ENCODE measurements around the gene ZNF775.
A peak's percentile ranks its signal among the peaks of the same experiment; 100 is the strongest.

ZNF775 gene

DNA sequence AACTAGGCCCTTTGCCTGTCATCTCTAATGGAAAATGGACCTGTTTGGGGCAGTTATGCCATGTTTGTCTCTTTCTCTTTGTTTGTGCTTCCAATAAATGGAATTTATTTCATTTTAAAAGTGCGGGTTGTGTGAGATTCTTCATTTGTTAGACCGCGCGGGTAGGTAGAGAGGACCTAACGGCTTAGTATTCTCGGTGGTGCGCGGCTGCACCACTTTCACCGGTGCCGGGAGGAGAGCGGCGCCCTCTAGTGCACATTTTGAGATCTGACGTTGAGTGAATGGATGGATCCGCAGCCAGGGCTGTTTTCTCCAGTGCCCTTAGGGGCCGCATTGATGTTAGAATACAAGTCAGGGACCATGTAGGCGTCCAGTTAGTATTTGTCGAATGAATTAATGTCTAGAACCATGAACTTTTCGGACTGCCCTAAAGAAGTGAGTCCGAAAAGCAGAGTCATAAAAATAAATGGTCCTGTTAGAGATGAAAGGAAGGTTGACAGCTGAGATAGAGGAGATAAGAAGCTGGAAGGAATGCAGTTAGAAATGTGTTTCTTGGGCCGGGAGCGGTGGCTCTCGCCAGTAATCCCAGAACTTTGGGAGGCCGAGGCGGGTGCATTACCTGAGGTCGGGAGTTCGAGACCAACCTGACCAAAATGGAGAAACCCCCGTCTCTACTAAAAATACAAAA is 42.0 kb downstream of the ZNF775 start:
- TF ChIP-seq, protein P1, sequence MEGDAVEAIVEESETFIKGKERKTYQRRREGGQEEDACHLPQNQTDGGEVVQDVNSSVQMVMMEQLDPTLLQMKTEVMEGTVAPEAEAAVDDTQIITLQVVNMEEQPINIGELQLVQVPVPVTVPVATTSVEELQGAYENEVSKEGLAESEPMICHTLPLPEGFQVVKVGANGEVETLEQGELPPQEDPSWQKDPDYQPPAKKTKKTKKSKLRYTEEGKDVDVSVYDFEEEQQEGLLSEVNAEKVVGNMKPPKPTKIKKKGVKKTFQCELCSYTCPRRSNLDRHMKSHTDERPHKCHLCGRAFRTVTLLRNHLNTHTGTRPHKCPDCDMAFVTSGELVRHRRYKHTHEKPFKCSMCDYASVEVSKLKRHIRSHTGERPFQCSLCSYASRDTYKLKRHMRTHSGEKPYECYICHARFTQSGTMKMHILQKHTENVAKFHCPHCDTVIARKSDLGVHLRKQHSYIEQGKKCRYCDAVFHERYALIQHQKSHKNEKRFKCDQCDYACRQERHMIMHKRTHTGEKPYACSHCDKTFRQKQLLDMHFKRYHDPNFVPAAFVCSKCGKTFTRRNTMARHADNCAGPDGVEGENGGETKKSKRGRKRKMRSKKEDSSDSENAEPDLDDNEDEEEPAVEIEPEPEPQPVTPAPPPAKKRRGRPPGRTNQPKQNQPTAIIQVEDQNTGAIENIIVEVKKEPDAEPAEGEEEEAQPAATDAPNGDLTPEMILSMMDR (IDR thresholded peaks at IDR 0.05; ENCODE audit: low read depth, low read length, poor library complexity, severe bottlenecking) = peak; percentile 90
- TF ChIP-seq EZH2phosphoT487 (IDR thresholded peaks at IDR 0.05; ENCODE audit: borderline replicate concordance, low read length) = 0 out of 2 replicates have a peak, but pooled peaks have one; percentile 46
- no peaks in the 10 kb centered on the region for H3K9me2 ChIP-seq (replicated peaks; ENCODE audit: control insufficient read depth, low read length)
- no peak overlapping the region for H3K4me3 ChIP-seq (ENCODE audit: low read length)
- no peaks in the 10 kb centered on the region for H4K20me1 ChIP-seq (ENCODE audit: control insufficient read depth, insufficient read depth, low read depth, low read length)
- H3K4me1 ChIP-seq (ENCODE audit: control insufficient read depth, low read length) = peaks cover 4% of the 10 kb centered on the region
- no peaks in the 10 kb centered on the region for H3F3A ChIP-seq (ENCODE audit: control insufficient read depth, insufficient read depth)
- no peak overlapping the region for H3K27ac ChIP-seq (ENCODE audit: low read depth, low read length)
- no peaks in the 10 kb centered on the region for H3K9me3 ChIP-seq (ENCODE audit: control insufficient read depth, insufficient read depth, low read length)
- peak overlapping the region; percentile 30 for H3K4me2 ChIP-seq (ENCODE audit: low read length)
- no peaks in the 10 kb centered on the region for H3K79me2 ChIP-seq (ENCODE audit: control insufficient read depth, low read length)
- no peaks in the 10 kb centered on the region for H3K36me3 ChIP-seq (ENCODE audit: control insufficient read depth, low read length)
- peaks cover 9% of the 10 kb centered on the region for H3K27me3 ChIP-seq (ENCODE audit: control insufficient read depth, low read length)

DNA sequence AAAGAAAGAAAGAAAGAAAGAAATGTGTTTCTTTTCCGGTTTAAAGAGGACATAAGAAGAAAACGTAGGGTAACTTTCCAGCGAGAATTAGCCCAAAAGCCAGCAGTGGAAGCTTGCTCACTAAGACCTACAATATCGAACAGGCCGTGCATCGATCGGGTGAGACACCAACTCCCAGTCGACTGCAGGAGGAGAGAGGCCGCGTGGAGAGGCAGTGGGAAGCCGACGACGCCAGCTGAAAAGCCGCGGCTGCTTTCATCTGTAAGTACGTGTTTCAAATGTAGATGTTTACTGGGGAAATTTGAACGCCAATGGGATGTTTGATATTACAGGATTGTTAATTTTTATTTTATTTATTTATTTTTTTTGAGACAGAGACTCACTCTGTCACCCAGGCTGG is 42.7 kb downstream of the ZNF775 start:
- TF ChIP-seq EZH2phosphoT487 (IDR thresholded peaks at IDR 0.05; ENCODE audit: borderline replicate concordance, low read length) = no peak
- TF ChIP-seq, protein P1 (IDR thresholded peaks at IDR 0.05; ENCODE audit: low read depth, low read length, poor library complexity, severe bottlenecking) = no peak
- Histone ChIP-seq H3K79me2 (ENCODE audit: control insufficient read depth, low read length) (no peaks in the 10 kb centered on the region), H3F3A (ENCODE audit: control insufficient read depth, insufficient read depth) (no peaks in the 10 kb centered on the region), H3K36me3 (ENCODE audit: control insufficient read depth, low read length) (no peaks in the 10 kb centered on the region), H3K4me2 (ENCODE audit: low read length) (no peak overlapping the region), H3K9me2 (replicated peaks; ENCODE audit: control insufficient read depth, low read length) (no peaks in the 10 kb centered on the region), H3K4me3 (ENCODE audit: low read length) (no peak overlapping the region), H3K27me3 (ENCODE audit: control insufficient read depth, low read length) (peaks cover 9% of the 10 kb centered on the region), H3K4me1 (ENCODE audit: control insufficient read depth, low read length) (peaks cover 4% of the 10 kb centered on the region), H3K27ac (ENCODE audit: low read depth, low read length) (no peak overlapping the region), H4K20me1 (ENCODE audit: control insufficient read depth, insufficient read depth, low read depth, low read length) (no peaks in the 10 kb centered on the region), H3K9me3 (ENCODE audit: control insufficient read depth, insufficient read depth, low read length) (no peaks in the 10 kb centered on the region)

DNA sequence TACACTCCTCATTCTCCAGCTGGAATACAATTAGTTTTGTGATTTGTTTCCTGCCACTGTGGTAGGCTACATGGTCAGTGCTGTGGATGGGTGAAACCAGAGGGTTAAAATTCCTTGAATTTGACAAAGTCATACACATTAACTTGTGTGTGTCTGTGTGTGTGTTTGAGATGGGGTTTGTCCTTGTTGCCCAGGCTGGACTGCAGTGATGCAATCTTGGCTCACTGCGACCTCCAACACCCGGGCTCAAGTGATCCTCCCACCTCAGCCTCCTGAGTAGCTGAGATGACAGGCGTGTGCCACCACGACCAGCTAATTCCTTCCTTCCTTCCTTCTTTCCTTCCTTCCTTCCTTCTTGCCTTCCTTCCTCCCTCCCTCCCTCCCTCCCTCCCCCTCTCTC is 46.5 kb downstream of the ZNF775 start:
- Histone ChIP-seq H3K4me1 (ENCODE audit: control insufficient read depth, low read length) (peaks cover 3% of the 10 kb centered on the region), H3K9me2 (replicated peaks; ENCODE audit: control insufficient read depth, low read length) (no peaks in the 10 kb centered on the region), H3K4me3 (ENCODE audit: low read length) (no peak overlapping the region), H3K79me2 (ENCODE audit: control insufficient read depth, low read length) (no peaks in the 10 kb centered on the region), H3F3A (ENCODE audit: control insufficient read depth, insufficient read depth) (no peaks in the 10 kb centered on the region), H3K4me2 (ENCODE audit: low read length) (no peak overlapping the region), H3K27me3 (ENCODE audit: control insufficient read depth, low read length) (peaks cover 25% of the 10 kb centered on the region), H3K36me3 (ENCODE audit: control insufficient read depth, low read length) (no peaks in the 10 kb centered on the region), H3K27ac (ENCODE audit: low read depth, low read length) (no peak overlapping the region), H3K9me3 (ENCODE audit: control insufficient read depth, insufficient read depth, low read length) (no peaks in the 10 kb centered on the region), H4K20me1 (ENCODE audit: control insufficient read depth, insufficient read depth, low read depth, low read length) (no peaks in the 10 kb centered on the region)
- no peak for TF ChIP-seq EZH2phosphoT487 (IDR thresholded peaks at IDR 0.05; ENCODE audit: borderline replicate concordance, low read length)
- TF ChIP-seq, protein P1 (IDR thresholded peaks at IDR 0.05; ENCODE audit: low read depth, low read length, poor library complexity, severe bottlenecking) = no peak

All from DOHH2 (cell line).